GM21515 (cell line): ENCODE data around the gene KRT20.

Experiments
- ATAC-seq: cut with Tn5 transposase; IDR thresholded peaks from one replicate; pipeline ENCODE4 v1.9.1; 2021; ENCODE audit not compliant: unreplicated experiment

The KRT20 gene

DNA sequence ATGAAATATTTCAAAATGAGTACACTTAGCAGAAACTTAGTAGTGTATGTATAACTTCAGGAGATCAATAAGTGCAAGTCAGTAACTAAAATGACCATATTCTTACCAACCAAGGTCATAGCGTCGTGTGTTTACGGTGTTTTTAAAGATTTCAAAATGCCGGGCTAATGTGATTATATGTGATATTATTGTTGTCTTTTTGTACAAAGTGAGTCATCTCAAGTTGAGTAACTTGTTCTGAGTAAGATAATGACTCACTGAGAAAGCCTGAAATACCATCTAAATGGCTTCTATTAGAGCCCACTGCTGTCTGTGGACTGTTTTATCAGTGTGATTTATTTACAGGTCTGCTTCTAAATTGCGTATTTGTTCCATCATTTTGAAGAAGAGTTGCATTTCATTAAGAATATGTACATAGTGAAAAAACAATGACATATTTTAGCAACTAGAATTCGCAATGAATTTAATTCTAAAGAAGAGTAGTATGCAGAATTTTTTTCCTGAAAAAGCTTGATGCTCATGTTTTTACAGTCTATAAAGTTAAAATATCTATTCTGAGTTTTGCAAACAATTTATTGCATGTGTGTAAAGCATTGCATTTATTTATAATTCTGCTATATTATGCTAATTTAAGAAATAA is 30.7 kb downstream of the KRT20 start:
- no peak for ATAC-seq

DNA sequence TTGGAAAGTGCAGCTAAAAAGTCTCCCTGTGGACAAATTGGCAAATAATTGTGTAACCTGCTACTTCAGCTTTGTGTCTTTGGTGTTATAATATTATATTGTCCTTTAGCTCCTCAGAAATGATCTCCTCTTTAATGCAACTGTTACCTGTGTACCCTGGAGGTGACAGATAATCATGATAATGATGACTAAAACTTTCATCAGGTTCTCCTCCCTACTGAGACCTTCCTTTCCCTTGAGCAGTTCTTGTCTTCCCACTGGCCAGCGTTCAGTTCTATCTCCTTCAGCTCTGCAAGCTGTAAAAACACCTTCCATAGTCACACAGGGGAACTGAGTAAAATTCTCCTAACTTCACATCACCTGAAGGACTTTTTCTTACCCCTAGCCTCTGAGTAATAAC is 32.7 kb downstream of the KRT20 start:
- no peak for ATAC-seq

DNA sequence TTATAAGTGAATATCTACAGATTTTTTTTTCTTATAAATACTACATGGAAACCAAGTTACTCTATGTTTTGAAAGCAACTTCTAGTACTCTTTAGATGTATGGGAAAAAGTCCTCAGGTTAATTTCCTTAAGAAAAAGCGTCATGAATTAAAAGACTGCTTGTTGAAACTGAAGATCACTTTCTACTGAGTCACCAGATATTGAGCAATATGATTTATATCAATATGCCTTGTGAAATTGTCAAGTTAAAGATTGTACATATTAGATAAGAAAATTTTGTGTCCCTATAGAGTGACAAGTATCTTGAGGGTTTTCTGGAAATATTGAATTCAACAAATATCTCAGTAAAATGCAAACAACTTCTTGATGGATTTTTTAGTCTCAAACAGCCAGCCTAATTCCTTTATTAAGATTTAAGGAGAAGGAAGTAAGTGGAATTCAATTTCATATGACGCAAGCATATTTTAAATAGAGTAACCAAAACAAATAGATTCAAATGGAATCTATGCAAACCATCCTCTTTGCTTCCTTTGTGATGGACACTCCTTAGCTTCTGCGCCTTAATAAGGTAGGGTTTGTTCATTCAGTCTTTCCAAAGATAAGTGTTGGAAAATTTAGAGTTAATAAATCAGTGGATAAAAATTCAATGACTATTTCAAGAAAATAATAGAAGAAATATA is 34.6 kb downstream of the KRT20 start:
- ATAC-seq: no peak

DNA sequence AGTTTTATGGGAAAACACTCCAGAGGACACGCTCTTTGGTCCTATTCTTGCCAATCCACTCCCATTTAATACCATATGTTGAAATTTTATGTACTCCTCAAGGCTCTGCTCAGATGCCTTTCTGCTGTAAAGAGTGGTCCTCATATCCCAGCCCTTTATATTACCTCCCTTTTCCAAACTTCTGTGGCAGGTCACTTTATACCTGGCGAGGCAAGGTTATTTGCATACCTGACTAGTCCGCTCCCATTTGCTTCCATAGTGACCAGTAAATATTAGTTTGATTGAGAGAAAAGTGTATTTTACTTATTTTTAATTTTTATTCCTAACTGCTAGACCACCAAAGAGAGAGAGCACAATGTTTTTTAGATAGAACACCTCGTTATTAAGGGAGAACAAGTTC is 35.3 kb downstream of the KRT20 start:
- no peak for ATAC-seq

- no peak for ATAC-seq
Measured at GRCh38 chr17:40848583-40849235, 36.3 kb downstream of the KRT20 start.

DNA sequence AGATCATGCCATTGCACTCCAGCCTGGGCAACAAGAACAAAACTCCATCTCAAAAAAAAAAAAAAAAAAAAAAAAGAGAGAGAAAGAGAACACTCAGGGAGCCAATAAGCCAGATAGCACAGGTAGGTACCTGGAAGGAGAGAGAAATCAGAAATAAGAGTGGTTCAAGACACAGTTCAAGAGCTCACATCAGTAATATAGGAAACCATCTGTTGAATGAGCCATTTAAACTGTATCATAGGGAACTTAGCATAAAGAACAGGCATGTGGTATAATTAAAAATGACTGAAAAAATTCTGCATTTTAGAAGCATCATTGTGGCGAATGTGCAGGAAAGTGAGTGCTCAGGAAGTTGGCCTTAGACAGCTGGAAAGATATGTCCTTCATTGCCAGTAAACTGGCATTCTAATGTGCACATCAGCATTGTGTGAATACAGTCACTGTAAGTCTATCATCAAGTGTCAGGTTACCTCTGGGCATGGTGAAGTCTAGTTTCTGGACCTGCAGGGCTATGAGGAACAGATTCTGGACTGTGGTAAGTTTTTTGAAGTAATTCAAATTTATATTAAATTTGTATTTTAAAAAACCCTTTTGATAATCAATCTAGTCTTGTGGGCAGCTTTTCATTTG is 38.4 kb downstream of the KRT20 start:
- no peak for ATAC-seq

GRCh38 chr17:40844671-40845107 is 40.4 kb downstream of the KRT20 start:
- no peak for ATAC-seq

DNA sequence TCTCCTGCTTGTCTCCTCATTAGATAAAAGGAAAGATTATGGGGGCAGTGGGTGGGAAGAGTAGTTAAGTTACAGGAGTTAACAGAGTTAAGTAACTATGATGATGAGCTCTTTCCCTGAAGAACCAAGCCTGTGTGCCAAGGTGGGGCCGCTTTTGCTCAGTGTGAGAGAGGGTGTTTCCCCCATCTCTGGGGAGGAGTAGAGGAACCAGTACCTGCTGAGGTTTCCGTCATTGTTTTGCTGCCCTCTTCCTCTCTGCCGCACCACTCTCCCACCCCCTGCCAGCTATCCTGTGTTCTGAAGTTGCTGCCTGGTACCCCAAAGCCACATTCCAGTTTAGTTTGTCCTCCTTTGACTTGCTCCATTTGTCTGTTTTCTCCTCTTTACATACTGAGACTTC is 41.8 kb downstream of the KRT20 start:
- no peak for ATAC-seq

- no peak for ATAC-seq
Measured at GRCh38 chr17:40841246-40841645, 43.8 kb downstream of the KRT20 start.

DNA sequence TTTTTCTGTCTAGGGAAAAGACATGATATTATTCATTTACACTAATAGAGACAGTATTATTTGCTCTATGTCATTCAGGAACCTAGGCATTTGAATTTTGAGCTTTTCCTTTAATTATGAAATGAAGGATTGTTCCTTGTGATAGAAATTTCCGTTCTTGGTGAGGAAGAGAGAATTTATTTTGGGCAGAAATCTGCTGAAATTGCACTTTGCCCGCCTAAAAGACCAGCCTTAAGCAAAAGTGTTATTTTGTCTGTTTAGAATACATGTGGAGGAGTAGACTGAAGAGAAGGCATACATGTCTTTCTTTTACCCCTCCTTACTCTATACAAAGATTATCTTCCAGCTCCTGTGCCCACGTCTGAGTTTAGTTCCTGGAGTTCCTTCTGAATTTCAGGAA is 45.8 kb downstream of the KRT20 start:
- no peak for ATAC-seq

DNA sequence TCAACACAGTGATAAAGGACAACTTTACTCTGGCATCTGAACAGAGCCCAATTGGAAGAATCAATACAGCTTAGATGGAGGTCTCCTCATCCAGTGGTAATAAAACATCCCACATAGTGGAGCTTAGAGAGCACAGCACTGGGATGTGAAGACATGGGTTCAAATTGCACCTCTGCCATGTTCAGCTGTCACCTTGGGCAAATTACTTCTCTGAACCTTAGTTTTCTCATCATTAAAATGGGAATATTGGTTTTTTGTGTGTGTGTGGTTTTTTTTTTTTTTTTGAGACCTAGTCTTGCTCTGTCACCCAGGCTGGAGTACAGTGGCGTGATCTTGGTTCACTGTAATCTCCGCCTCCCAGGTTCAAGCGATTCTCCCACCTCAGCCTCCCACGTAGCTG is 49.0 kb downstream of the KRT20 start:
- ATAC-seq: no peak

DNA sequence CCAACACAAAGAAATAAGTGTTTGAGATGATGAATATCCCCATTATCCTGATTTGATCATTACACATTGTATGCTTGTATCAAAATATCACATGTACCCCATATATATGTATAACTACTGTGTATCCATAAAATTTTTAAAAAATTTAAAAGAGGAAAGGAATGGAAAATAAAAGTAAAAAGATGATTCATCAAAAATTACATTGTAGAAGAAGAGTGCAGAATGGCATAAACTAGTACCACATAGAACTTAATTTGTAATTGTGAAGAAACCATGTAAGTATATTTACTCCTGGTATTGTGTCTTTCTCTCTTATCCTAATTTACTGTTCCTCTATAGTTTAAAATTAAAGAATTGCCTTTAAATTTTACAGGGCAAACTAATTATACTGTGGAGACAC is 51.2 kb downstream of the KRT20 start:
- ATAC-seq: no peak

GRCh38 chr17:40832840-40833239 is 52.2 kb downstream of the KRT20 start:
- no peak for ATAC-seq

- ATAC-seq: no peak
Measured at GRCh38 chr17:40830085-40830776, 54.8 kb downstream of the KRT20 start.

- no peak for ATAC-seq
Measured at GRCh38 chr17:40828454-40829044, 56.5 kb downstream of the KRT20 start.

GRCh38 chr17:40827746-40828453 is 57.1 kb downstream of the KRT20 start:
- no peak for ATAC-seq
